SIG-M5 treated with dmso at 0.1 percent for 504 hours (cell line): ENCODE data around the gene ZNF236.

Experiments
- DNase-seq: peaks from one replicate; lab custom pipeline; 2025; ENCODE audit not compliant: unreplicated experiment; lab: John Stamatoyannopoulos, UW

Gene ZNF236

DNA sequence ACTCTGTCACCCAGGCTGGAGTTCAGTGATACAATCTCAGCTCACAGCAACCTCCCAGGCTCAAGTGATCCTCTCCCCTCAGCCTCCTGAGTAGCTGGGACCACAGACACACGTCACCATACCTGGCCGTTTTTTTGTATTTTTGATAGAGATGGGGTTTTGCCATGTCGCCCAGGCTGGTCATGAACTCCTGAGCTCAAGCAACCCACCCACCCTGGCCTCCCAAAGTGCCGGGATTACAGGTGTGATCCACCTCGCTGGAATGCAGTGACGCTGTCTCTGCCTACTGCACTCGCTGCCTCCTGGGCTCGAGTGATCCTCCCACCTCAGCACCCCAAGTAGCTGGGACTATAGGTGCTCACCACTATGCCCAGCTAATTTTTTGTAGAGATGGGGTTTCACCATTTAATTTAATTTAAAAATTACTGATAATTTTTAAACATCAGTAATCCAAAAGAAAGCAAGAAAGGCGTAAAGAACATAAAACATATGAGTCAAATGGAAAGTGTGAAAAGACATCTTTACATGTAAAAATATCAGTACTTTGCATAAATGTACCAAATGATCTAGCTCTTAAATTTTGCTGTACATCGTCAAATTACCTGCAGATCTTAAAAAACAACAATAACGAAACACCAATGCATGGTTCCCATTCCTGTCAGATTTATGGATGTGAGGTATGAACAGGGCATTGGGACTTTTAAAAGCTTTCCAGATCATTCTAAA, 2.8 kb upstream of the ZNF236 start:
- no peak for DNase-seq

DNA sequence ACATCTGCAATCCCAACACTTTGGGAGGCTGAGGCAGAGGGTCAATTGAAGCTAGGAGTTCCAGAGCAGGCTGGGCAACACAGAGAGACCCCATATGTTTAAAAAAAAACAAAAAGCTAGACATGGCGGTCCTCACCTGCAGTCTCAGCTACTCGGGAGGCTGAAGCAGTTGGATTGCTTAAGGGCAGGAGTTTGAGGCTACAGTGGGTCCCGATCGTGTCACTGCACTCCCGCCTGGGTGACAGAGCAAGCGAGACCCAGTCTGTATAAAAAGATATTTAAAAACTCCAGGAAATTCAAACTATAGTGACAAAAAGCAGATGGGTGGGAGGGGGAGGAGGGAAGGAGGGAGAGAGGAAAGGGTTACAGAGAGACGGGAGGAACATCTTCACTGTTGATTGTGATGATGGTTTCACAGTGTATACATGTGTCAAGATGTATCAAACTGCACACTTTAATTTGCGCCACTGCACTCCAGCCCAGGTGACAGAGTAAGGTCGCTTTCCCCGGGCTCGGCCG, 942 bp upstream of the ZNF236 start:
- peak; percentile 25 for DNase-seq

DNA sequence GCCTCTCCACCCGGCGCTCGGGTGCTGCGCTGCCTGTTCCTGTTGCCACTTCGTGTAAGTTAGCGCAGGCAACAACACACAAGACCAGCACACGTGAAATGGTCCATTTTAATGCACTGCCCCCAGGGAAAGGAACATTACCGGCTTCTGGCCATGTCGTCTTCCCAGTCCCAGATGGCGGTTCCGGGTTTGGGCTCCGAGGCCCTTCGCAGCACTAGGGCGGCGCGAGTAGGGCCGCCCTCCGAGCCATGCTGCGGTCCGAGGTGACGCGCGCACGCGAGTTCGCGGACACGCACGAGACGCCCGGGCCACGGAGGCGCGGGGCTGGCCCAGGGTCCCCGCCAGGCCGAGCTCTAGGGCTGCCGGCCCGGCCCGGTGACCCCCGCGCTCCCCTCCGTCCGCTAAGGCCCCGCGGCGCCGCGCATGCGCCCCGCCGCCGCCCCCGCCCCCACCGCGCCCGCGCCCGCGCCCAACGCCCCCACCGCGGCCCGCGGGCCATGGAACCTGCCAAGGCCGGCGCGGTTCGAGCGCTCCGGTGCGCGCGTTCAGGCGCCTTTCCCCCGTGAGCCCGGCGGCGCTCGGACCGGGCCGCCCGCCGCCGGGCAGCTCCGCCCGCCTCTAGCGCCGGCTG, 367 bp upstream of the ZNF236 start:
- DNase-seq = no peak

DNA sequence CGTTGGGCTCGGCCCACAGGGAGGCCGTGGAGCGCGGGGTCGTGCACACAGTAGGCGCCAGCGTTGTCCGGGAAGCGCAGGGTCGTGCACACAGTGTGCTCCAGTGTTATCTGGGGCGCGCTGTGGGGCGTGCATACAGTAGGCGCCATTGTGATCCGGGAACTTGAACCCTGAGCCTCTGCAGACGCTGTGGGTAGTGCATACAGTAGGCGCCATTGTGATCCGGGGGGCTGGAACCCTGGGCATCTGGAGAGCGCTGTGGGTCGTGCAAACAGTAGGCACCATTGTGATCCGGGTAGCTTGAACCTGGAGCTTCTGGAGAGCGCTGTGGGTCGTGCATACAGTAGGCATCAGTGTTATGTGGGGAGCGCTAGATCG, 793 bp downstream of the ZNF236 start:
- DNase-seq = no peak

DNA sequence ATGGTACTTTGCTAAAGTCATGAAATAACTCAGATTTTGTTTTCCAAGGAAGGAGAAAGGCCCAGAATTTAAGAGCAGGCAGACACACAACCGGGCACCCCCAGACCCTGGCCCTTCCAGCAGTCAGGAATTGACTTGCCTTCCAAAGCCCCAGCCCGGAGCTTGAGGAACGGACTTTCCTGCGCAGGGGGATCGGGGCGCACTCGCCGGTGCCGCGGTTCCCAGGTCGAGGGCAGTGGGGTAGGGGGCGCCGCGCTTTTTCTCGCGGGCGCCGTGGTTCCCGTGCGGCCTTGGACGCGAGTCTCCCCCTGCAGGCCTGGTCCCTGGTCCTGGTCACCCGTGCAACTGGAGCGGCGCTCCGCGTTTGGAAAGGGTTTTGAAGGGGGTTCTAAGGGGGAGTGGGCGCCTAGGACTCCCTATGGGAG, 1.2 kb downstream of the ZNF236 start:
- no peak for DNase-seq

DNA sequence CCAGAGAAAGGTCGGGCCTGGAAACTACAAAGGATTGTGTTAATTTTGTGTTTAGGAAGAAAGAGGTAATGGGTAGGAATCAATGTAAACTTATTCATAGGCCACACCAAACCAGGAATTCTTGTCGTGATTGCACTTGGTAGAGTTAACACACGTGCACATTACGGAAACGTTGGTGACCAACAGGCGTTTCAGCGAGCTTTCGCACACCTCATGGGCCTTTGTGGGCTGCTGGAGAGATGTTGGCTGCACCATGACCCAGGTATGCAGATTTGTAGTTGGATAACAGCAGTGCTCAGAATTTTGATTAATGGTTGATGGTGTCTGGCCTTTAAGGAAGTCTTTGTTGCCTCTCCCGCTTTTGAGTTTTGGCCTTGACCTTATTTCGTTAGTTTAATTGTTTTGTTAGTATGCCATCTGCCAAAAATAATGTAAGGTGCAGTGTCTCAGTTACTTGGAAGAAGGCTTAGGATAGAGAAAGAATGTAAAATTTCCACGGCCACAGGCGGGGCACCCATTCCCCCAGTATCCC, 1.9 kb downstream of the ZNF236 start:
- DNase-seq = no peak

DNA sequence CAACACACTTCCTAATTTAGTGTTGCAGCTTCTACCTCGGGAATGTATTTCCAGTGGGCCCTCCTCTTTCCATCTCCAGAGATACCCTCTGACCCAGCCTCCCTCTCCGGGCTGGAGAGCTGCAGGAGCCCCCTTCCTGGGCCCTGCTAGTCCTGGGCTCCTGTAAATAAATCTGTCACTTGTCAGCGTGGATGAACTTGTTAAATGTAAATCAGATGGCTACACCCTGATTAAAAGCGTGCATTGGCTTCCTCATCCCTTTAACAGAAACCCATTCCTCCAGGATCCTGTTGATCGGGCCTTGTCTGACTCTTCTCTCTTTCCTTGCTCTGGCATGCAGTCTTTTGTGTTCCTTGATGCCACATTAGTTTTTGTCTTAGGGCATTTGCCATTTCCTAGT, 2.4 kb downstream of the ZNF236 start:
- DNase-seq = no peak

DNA sequence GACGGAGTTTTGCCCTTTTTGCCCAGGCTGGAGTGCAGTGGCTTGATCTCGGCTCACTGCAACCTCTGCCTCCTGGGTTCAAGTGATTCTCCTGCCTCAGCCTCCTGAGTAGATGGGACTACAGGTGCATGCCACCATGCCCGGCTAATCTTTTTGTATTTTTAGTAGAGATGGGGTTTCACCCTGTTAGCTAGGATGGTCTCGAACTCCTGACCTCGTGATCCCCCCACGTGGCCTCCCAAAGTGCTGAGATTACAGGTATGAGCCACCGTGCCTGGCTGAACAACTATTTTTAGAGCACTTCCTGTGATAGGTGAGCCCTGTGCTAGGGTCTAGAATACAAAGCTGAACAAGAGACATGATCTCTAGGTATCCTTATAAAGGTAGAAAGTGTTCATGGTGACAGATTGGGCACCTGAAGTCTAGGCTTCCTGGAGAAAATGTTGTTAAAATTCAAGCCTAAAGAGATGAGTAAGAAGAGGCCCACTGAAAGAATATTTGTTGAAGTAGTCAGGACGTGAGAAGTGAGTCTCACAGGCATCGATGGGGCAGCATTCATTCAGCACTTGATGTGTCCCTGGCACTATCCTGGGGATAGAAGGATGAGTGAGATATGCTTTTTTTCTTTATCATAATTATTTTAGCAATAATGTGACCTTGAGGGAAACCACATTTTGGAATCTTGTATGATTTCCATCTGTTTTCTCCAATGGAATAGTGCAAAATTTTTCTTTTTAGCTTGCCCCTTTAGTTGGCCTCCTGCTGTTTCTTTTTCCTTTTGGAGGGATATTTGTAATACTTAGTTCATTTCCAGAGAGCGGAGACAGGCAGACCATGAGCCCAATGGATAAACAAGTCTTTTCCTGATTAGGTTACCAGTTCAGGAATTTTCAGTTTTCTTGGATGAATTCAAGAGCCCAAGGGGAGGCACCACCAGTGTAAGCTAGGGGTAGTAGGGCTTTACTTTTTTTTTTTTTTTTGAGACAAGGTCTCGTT, 5.1 kb downstream of the ZNF236 start:
- DNase-seq = no peak

DNA sequence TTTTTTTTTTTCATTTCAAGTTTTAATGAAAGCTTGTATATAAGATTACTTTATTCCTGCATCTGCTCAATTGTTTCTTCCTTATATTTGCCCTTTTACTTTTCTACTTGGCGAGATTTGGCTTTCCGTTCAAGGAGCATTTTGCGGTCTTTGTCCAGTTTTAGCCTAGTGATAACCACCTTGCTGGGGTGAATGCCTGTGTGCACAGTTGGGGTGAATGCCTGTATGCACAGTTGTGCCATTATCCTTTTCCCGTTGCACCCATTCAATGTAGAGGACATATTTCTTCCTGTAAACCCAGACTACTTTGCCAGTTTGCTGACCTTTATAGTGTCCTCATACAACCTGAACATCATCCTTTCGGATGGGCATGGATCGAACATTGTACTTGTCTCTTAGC, 12.0 kb downstream of the ZNF236 start:
- DNase-seq = no peak

DNA sequence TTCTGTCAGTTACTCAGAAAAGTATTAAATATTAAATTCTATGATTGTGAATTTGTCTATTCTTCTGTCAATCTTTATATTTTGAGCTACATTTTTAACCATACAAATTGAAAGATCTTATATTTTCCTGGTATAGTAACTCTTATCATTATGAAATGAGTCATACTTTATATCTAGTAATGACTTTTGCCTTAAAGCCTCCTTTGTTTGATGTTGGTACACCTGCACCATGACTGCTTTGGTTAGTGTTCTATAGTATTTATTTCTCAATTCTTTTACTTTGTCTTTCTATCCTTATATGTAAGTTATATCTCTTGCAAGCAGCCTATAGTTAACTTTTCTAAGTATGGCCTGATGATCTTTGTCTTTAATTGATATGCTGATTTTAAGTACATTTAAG, 13.0 kb downstream of the ZNF236 start:
- no peak for DNase-seq

DNA sequence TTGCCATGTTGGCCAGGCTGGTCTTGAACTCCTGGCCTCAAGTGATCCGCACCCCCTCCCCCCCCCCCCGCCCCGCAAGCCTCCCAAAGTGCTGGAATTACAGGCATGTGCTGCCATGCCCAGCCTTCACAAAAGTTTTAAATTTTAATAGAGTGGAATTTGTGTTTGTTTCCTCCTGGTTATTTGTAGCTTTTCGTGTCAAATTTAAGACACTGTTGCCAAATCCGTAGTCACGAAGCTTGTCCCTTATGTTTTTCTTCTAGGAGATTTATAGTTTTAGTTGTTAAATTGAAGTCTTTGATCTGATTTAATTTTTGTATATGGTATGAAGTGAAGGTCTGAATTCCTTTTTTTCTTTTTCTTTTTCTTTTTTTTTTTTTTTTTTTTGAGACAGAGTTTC, 14.7 kb downstream of the ZNF236 start:
- no peak for DNase-seq

DNA sequence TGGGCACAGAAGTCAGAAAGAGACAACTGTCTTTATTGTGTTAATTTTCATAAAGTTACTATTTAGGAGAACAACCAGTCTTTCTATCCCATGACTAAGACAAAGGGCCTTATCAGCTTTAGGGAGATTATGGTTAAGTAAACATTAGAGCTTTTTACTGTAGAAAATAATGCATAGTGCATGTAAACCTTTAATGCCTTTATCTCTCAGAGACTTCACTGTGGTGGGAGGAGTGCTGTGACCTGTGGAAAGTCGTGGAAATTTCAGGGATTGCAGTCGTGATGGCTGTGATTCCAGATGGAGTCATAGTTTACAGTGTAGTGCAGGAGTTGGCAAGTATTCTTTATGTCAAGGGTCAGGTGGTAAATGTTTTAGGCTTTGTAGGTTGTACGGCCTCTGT, 15.8 kb downstream of the ZNF236 start:
- DNase-seq = no peak

DNA sequence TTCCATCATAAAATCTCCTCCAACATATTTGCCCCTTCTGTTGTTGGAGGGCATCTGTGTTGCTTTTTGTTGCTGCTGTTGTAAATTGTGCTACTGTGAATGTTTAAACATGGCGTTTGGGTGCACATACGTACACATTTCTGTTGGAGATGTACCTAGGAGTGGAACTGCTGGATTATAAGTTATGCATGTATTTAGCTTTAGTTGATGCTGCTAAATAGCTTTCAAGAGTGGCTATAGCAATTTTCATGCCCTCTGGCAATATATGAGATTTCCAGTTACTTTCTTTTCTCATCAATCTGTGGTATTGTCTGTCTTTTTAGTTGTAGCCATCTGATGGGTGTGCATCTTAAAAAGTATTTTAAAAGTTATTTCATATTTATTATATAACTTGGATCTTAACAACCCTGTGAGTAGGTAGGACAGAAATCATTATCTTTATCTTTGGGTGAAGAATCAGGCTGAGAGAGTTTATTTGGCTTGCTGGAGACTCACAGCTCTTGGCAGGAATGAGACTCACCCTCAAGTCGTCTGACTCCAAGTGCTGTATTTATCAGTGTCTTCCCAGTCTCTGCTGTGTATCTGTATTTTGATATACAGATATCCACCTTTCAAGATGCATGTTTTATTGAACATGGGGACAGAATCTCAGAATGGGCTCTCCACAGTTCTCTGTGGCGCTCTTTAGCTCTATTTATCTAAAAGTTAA, 16.9 kb downstream of the ZNF236 start:
- no peak for DNase-seq

DNA sequence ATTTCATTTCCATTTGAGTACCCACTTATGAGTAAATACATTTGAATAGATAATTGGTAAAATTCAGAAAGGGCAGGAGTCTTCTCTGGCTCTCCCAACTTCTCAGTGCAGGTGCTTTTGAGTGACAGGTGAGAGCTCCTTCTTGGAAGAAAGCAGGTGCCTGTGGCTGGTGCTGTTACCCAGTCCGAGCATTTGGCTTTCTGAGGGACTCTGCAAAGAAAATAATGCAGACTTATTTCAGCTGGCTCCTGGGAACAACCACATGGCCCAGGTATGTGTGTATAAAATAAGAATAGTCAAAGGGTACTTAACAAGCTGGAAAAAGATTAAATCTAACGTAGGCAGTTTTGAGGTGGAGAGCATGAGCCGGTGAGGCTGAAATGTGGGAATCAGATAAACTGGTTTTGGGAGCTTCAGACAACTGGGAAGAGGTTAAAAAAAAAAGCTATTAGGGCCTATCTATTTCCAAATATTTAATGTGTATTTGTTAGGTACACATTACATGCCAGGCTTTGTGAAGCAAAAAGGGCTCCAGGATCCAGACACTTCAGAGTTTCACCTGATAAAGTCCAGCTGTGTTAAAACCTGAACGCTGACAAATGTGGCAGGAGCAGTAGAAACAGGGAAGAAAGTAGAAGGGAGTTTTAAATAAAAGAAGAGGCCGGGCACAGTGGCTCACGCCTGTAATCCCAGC, 20.6 kb downstream of the ZNF236 start:
- no peak for DNase-seq

DNA sequence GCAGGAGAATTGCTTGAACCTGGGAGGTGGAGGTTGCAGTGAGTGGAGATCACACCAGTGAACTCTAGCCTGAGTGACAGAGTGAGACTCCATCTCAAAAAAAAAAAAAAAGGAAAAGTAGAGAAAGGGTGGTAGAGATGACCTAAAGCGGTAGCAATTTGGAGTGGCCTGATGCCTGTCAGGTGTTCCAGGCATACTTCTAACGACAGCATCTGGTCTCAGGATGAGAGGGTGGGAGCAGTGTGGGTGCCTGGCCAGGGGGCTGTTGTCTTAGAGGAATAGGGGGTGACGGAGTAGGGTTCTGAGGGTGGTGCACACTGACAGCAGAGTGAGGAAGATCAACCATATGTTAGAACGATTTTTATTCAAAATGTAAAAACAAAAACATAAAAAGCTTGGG, 21.8 kb downstream of the ZNF236 start:
- no peak for DNase-seq

DNA sequence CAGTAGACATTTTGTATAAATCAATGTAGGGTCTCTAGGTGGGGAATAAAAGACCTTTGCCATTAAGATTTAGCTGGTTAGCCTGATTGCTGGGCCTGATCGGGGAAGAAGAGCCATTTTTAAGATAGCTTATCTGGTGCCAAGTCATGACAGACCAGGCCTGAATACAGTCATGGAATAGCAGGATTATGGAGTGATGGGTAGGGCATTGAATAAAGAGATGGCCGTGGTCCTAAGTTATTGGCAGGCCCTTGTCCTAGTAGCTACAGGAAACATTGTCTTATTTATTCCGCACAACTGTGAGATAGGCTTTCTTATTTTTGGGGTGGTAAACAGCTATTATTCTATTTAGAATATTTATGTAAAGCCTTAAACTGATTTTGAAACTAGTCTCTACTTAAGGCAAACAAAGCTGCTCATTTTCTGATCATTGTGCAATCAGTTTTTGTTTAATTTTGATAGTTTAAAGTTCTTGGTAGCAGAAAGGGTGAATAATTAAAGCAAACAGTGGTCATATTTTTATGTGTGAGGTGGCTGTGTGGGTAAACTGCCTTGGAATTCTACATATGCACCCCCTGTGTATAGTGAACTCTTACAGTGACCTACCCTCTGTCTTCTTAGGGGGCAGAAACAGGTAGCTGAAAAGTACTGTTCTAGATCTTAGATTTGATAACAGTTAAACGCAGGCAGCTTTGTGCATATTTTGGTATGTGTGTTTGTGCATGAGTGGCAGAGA, 22.6 kb downstream of the ZNF236 start:
- no peak for DNase-seq

DNA sequence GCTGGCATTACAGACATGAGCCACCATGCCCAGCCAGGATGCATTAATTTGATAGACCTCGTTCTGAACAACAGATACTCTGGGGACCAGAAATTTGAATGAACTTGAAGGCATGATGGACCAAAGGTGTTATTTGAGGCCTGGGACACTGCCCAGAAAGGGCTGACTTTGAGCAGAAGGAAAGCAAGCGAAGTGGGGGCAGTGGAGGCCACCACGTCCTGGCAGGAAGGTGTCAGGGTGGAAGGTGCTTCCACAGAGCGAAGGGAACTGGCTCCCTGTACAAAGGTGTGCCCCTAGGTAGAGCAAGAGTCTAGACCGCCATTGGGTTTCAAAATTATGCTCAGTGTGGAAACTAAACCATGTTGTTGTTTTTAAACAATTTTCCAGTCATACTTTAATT, 23.9 kb downstream of the ZNF236 start:
- no peak for DNase-seq

DNA sequence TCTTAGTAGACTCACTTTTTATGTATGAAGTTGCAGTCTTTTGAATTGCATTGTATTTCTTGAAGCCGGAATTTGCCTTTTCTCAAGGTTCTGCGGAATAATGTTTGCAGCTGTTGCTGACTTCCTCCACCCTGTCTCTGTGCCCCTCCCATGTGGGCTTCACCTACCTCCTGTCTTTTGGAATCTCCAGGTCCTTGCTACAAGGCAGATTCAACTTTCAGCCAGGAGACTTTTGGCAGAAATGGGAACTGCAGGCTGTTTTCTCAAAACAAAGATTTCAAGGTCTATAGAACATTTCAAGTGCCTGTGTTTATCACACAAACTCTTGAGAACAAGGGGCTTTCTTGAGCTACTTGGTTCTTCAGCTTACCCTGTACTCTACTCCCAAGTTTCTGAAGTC, 25.6 kb downstream of the ZNF236 start:
- DNase-seq = no peak

DNA sequence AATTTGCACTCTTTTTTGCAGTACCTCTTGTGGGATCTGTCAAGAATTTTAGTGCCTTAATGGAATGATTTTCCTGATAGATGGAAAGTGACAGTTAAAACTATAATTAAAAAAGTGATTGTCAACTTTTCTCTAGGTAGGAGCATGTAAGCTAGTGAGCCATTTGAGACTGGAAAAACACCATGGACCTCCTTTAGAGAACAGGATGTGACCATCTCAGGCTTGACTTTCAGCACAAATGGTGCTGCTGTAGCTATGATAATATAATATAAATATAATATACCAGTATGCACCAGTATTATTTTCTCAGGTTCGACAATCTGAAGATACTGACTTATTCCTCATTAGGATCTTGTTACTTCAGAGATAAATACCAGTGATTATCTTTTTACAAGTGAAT, 27.8 kb downstream of the ZNF236 start:
- DNase-seq = no peak
